GM19193 (cell line): ENCODE results near the gene TTC28.

Experiments
- POLR2A ChIP-seq: IDR thresholded peaks from 4 replicates; pipeline ENCODE4 v1.6.1; 2011; ENCODE audit not compliant: insufficient read depth, insufficient read length; ENCODE audit errors: extremely low read depth

TTC28 gene

DNA sequence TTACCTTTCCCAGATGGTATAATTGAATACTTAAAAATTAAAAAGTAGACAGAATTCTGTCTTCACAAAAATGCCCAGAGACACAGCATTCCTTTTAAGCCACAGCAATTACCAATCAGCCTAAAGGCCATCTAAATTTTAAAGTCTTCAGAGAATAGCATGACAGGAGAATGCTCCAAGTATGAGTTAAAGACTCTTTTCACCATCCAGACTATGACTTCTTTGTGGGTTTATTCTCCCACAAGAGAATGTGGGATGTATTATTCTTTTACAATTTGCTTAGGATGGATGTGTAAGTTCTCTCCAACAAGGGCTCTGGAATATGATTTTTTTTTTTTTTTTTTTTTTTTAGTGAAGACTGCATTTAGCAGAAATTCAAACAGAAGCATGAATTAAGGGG lies 249.9 kb downstream of the TTC28 start:
- no peak for TF ChIP-seq POLR2A

GRCh38 chr22:28428271-28428670 lies 251.4 kb downstream of the TTC28 start:
- TF ChIP-seq POLR2A = no peak

DNA sequence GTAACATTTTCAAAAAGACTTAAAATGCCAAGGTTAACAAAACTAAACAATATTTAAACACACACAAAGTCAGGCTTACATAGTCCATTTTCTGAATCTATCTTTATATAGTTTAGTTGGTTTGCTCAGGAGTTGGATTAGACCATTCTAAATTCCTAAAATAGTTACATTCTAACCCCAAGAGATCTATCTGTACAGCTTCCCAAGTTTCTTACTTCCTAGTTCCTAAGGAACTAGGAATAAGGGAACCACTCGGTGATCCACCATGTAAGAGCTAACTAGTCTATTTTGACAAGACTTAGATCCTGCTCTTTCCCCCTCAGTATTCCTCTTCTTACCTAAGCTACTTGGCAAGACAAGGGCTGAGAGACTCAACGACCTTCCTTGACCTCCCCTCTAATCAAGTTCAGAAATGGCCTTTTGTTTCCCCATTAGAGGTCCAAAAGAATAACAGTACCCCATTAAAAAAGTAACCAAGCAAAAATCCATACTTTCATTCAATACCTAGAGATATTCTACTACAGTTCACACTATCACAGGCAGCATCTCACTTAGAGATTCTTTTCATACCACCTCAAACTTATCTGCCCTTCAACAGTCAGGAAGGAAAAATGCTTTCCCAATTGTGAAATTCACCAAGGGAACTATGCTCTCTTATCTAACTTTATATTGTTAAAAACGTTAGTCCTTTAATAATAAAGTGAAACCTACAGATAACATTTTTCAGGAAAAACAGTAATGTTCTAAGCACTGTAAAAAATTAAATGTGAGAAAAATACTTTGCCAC lies 253.1 kb downstream of the TTC28 start:
- TF ChIP-seq POLR2A = no peak

DNA sequence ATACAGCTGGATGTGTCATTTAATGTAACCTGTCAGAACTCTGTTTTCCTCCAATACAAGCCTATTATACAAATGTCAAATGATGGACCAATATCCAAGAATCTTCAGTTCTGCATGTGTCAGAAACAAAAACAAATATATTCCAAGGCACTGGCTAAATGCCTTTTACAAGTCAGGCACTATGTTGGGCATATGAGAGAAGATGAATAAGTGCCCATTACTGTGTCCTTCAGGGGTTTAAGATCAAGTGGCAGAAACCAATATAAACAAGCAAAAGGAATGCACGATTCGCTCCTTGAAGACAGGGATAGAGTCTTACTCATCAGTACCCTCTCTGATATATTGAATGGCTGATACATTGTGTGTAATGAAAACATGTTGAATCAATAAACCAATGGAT lies 254.4 kb downstream of the TTC28 start:
- TF ChIP-seq POLR2A = no peak

GRCh38 chr22:28424427-28425080 lies 255.1 kb downstream of the TTC28 start:
- TF ChIP-seq POLR2A = no peak

GRCh38 chr22:28419919-28420318 lies 259.7 kb downstream of the TTC28 start:
- TF ChIP-seq POLR2A = no peak

GRCh38 chr22:28418008-28418407 lies 261.6 kb downstream of the TTC28 start:
- no peak for TF ChIP-seq POLR2A

DNA sequence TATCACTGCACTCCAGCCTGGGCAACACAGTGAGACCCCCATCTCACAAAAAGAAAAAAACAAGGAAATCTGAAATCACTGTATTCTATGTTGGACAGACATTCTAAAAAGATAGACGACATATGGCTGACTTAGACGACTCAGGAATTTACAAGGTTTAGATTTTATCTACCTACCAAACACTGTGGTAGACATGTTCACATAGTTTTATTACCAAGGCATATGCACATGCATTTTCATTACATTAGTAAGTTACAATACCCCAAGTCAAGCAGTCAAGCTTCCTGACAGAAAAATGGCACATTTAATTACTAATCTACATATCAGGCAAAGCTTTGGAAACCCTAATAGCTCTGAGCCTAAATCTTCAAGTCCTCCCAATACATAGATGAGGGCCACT lies 262.2 kb downstream of the TTC28 start:
- TF ChIP-seq POLR2A = no peak

DNA sequence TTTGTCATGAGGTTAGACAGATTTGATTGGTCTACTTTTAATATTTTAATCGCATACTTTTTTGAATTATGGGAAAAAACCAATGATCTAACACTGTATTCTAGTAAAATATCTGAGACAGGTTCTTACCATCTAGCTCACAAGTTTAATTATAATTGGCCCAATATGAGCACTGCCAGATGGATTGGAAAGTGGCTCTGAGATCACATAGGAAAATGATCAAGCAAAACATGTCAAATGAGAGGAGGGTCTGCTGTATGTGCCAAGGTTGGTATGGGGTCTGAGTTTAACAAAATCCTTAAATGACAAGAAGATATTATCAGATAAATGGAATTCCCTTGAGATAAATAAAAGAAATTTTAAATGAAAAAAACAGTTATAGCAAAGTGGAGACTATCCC lies 264.7 kb downstream of the TTC28 start:
- no peak for TF ChIP-seq POLR2A

DNA sequence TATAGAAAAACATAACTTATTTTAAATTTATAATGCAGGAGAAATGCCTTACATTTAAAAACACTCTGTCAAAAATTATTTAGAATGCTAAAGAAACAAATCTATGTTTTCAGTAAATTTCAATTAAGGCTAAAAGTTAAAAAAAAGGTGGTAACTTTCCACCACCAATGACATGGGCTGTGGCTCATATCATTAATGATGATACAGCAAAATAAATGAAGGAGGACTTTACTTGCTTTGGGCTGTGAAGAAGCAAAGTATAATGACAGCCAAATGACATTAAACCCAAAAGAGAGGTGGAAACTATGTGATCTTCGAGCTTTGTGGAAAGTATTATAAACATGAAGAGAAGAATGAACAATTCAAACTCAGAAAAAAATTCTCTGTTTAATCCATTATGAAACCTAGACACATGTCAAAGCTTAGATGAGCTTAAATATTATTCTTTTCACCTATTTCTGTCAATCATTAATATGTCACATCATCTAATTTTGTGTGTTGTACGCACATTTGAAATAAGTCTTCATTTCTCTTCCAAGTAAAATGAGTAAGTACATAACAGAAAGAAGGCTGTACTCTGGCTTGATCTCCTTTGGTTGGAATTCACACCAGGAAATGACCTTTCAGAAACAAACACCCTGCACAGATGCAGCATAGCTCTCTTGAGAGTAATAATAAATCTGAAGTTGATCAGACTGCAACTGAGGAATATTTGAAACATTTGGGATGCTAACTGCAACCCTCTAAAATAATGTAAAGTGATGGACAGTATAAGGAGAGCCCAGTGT lies 265.8 kb downstream of the TTC28 start:
- no peak for TF ChIP-seq POLR2A

DNA sequence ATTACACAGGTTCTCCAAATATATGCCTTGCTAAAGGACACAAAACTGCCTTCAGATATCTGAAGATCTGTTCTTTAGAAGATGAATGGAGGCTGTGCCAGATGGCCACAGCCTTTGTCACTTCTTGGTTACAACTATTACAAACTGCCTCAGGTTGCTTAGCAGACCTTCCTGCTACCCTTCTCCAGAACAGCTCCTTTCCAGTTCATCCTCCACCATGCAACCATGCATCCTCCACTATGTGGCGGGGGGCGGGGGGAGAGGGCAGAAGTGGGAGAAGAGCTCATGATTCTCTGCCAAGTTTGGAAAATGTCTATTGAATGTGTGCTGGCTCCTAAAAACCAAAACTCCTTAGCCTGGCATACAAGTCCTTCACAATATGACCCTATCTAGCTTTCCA lies 267.5 kb downstream of the TTC28 start:
- TF ChIP-seq POLR2A = no peak

DNA sequence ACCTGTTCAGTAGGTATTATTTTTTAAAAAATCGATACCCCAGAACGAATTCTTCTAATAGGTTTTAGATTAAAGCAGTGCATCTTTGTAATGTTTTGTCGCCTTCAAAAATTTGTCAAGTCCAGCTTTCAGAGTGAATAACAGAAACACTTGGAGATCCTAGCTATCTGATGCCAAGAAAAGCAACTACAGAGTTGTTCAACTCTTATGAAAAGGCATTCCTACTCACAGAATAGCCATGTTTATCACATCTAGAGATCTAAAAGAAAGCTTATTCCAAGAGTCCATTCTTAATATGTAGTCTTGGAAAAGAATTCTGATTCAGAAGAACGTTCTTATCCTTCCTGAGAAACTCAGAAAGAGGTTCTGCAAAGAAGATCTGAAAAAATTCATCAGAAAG lies 268.5 kb downstream of the TTC28 start:
- no peak for TF ChIP-seq POLR2A

DNA sequence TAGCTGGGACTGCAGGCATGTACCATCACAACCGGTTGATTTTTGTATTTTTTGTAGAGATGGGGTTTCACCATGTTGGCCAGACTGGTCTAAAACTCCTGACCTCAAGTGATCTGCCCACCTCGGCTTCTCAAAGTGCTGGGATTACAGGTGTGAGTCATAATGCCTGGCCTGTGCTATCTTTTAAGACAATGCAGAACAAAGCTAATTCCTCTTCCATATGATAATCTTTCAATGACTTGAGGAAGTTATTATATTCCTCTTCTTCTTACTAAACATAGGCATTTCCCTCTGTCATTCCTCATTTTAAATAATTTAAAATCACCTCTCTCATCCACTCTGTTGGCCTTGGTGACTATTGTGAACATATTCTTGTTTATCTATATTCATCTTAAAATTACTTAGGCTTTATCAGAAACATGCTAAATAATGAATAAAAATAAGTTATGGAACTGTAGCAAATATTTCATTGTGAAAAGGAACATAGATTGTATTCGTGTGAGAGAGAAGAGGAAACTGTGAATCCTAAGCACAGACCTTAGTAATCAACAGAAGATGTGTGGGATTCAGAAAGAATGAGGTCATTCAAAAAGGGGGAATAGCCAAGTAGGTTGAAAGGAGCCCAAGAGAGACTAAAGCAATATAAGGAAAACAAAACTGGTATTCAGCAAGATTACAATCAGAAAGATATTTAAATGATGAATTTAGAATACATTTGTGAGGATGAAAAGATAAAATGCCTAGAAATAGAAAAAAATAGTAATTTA lies 269.4 kb downstream of the TTC28 start:
- no peak for TF ChIP-seq POLR2A

- TF ChIP-seq POLR2A = no peak
Observed at GRCh38 chr22:28408709-28409108, 270.9 kb downstream of the TTC28 start.

DNA sequence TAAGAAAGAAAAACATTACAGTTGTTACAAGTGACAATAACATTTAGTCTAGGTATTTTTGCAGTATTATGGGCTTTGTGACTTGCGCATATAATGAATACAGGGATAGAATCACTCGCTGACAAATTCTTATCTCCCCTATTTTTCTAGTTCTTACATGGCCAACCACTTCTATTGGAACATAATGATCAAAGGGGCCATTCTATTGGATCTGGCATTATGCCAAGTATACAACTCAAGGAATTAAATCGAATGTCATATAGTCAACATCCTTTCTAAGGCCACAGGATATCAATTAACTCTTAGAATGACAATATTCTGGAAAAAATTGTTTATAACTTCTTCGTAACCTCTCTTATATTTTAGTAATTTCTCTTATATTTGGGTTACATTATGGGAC lies 272.0 kb downstream of the TTC28 start:
- no peak for TF ChIP-seq POLR2A
